ENCODE measurements around the gene TDP1. TPM values are rescaled to one million over a fixed set of nuclear protein-coding genes. Genes with fewer than 3 reads are reported as not detected.

TDP1 gene
- total and polyA plus RNA-seq, 7 experiments from 2014 or later = 39.0 to 69.2 (median 62.3) TPM

- H3K4me3 Mint-ChIP-seq = no peak overlapping the region
- Histone ChIP-seq H3K9me3 (ENCODE audit: control insufficient read depth in 2 of 3, low read length in 3 of 3) (no peaks in the 10 kb centered on the region), H3K36me3 (ENCODE audit: control insufficient read depth in 2 of 3, insufficient read depth in 3 of 3, low read length in 3 of 3) (peaks cover 0 to 44% (median 12%) of the 10 kb centered on the region in 3 experiments), H3K4me1 (ENCODE audit: control insufficient read depth in 2 of 2, insufficient read depth in 2 of 2, low read length in 2 of 2) (no peaks in the 10 kb centered on the region), H3K27ac (ENCODE audit: low read depth, low read length) (no peak overlapping the region), H3K4me3 (ENCODE audit: low read length) (no peak overlapping the region), H3K27me3 (ENCODE audit: control insufficient read depth in 2 of 2, insufficient read depth in 2 of 2, low read length in 2 of 2) (no peaks in the 10 kb centered on the region)
- ATAC-seq (no peak), DNase-seq (no peak)
- H3K27ac Mint-ChIP-seq = peak overlapping the region in 1 of 9 donors; percentile 70
- intact Hi-C loops (cut with micrococcal nuclease) = no loop called here
- H3K4me1 Mint-ChIP-seq = no peaks in the 10 kb centered on the region
- H3K9me3 Mint-ChIP-seq = no peaks in the 10 kb centered on the region
- peaks cover 6 to 78% (median 45%) of the 10 kb centered on the region in 5 donors for H3K36me3 Mint-ChIP-seq
- no peaks in the 10 kb centered on the region for H3K27me3 Mint-ChIP-seq
- POLR2A ChIA-PET = no interaction called here
- CTCF ChIA-PET = no interaction called here
Measured at GRCh38 chr14:90040411-90040810, 84.7 kb downstream of the TDP1 start.

GRCh38 chr14:90042496-90043252 is 86.9 kb downstream of the TDP1 start:
- ATAC-seq (no peak), DNase-seq (no peak)
- peaks cover 6 to 69% (median 36%) of the 10 kb centered on the region in 5 donors for H3K36me3 Mint-ChIP-seq
- H3K9me3 ChIP-seq (ENCODE audit: control insufficient read depth in 2 of 3, low read length in 3 of 3) = no peaks in the 10 kb centered on the region
- H3K27ac ChIP-seq (ENCODE audit: low read depth, low read length) = no peak overlapping the region
- no peaks in the 10 kb centered on the region for H3K4me1 ChIP-seq (ENCODE audit: control insufficient read depth in 2 of 2, insufficient read depth in 2 of 2, low read length in 2 of 2)
- H3K27me3 Mint-ChIP-seq = no peaks in the 10 kb centered on the region
- peak overlapping the region in 1 of 9 donors; percentile 59 for H3K27ac Mint-ChIP-seq
- H3K4me3 Mint-ChIP-seq = no peak overlapping the region
- no peaks in the 10 kb centered on the region for H3K4me1 Mint-ChIP-seq
- CTCF ChIA-PET = interaction anchor here (0.6 kb wide), 1 partner anchor 41 kb away, joined by 3 read pairs; no protein-coding TSS in a partner anchor
- POLR2A ChIA-PET = no interaction called here
- peaks cover 0 to 40% (median 12%) of the 10 kb centered on the region in 3 experiments for H3K36me3 ChIP-seq (ENCODE audit: control insufficient read depth in 2 of 3, insufficient read depth in 3 of 3, low read length in 3 of 3)
- H3K27me3 ChIP-seq (ENCODE audit: control insufficient read depth in 2 of 2, insufficient read depth in 2 of 2, low read length in 2 of 2) = no peaks in the 10 kb centered on the region
- intact Hi-C loops (cut with micrococcal nuclease) = no loop called here
- H3K9me3 Mint-ChIP-seq = no peaks in the 10 kb centered on the region
- H3K4me3 ChIP-seq (ENCODE audit: low read length) = no peak overlapping the region

GRCh38 chr14:90045616-90046015 is 89.9 kb downstream of the TDP1 start:
- H3K4me1 Mint-ChIP-seq = no peaks in the 10 kb centered on the region
- POLR2A ChIA-PET = no interaction called here
- CTCF ChIA-PET = no interaction called here

GRCh38 chr14:90049390-90049789 is 93.7 kb downstream of the TDP1 start:
- no peaks in the 10 kb centered on the region for H3K4me1 ChIP-seq (ENCODE audit: control insufficient read depth in 2 of 2, insufficient read depth in 2 of 2, low read length in 2 of 2)
- no peaks in the 10 kb centered on the region for H3K9me3 ChIP-seq (ENCODE audit: control insufficient read depth in 2 of 3, low read length in 3 of 3)
- H3K36me3 ChIP-seq (ENCODE audit: control insufficient read depth in 2 of 3, insufficient read depth in 3 of 3, low read length in 3 of 3) = peaks cover 0 to 9% (median 2%) of the 10 kb centered on the region in 3 experiments
- H3K4me1 Mint-ChIP-seq = peaks cover 0 to 4% (median 0%) of the 10 kb centered on the region in 7 donors
- H3K36me3 Mint-ChIP-seq = peaks cover 0 to 17% (median 3%) of the 10 kb centered on the region in 5 donors
- H3K27me3 ChIP-seq (ENCODE audit: control insufficient read depth in 2 of 2, insufficient read depth in 2 of 2, low read length in 2 of 2) = no peaks in the 10 kb centered on the region
- DNase-seq (no peak), ATAC-seq (no peak)
- H3K4me3 Mint-ChIP-seq = no peak overlapping the region
- CTCF ChIA-PET = no interaction called here
- H3K27ac Mint-ChIP-seq = no peak overlapping the region
- H3K27ac ChIP-seq (ENCODE audit: low read depth, low read length) = no peak overlapping the region
- H3K27me3 Mint-ChIP-seq = peaks cover 26 to 37% (median 30%) of the 10 kb centered on the region in 5 donors
- H3K4me3 ChIP-seq (ENCODE audit: low read length) = no peak overlapping the region
- peaks cover 0 to 1% (median 0%) of the 10 kb centered on the region in 11 donors for H3K9me3 Mint-ChIP-seq
- intact Hi-C loops (cut with micrococcal nuclease) = no loop called here
- POLR2A ChIA-PET = no interaction called here

More at GRCh38 chr14:90045616-90046015, 89.9 kb downstream of the TDP1 start:
- DNase-seq (no peak), ATAC-seq (no peak)
- no peaks in the 10 kb centered on the region for H3K27me3 Mint-ChIP-seq
- no peaks in the 10 kb centered on the region for H3K9me3 Mint-ChIP-seq
- no peaks in the 10 kb centered on the region for H3K4me1 ChIP-seq (ENCODE audit: control insufficient read depth in 2 of 2, insufficient read depth in 2 of 2, low read length in 2 of 2)
- H3K36me3 ChIP-seq (ENCODE audit: control insufficient read depth in 2 of 3, insufficient read depth in 3 of 3, low read length in 3 of 3) = peaks cover 0 to 32% (median 3%) of the 10 kb centered on the region in 3 experiments
- no peaks in the 10 kb centered on the region for H3K9me3 ChIP-seq (ENCODE audit: control insufficient read depth in 2 of 3, low read length in 3 of 3)
- H3K27ac ChIP-seq (ENCODE audit: low read depth, low read length) = no peak overlapping the region
- no peak overlapping the region for H3K27ac Mint-ChIP-seq
- intact Hi-C loops (cut with micrococcal nuclease) = no loop called here
- no peak overlapping the region for H3K4me3 ChIP-seq (ENCODE audit: low read length)
- no peaks in the 10 kb centered on the region for H3K27me3 ChIP-seq (ENCODE audit: control insufficient read depth in 2 of 2, insufficient read depth in 2 of 2, low read length in 2 of 2)
- peaks cover 6 to 44% (median 25%) of the 10 kb centered on the region in 5 donors for H3K36me3 Mint-ChIP-seq
- no peak overlapping the region for H3K4me3 Mint-ChIP-seq

GRCh38 chr14:90050271-90050670 is 94.5 kb downstream of the TDP1 start:
- Histone ChIP-seq H3K4me3 (ENCODE audit: low read length) (no peak overlapping the region), H3K27me3 (ENCODE audit: control insufficient read depth in 2 of 2, insufficient read depth in 2 of 2, low read length in 2 of 2) (no peaks in the 10 kb centered on the region), H3K27ac (ENCODE audit: low read depth, low read length) (no peak overlapping the region), H3K4me1 (ENCODE audit: control insufficient read depth in 2 of 2, insufficient read depth in 2 of 2, low read length in 2 of 2) (no peaks in the 10 kb centered on the region), H3K9me3 (ENCODE audit: control insufficient read depth in 2 of 3, low read length in 3 of 3) (no peaks in the 10 kb centered on the region), H3K36me3 (ENCODE audit: control insufficient read depth in 2 of 3, insufficient read depth in 3 of 3, low read length in 3 of 3) (peaks cover 0 to 4% (median 0%) of the 10 kb centered on the region in 3 experiments)
- Mint-ChIP-seq H3K9me3 (peaks cover 0 to 1% (median 0%) of the 10 kb centered on the region in 11 donors), H3K4me1 (peaks cover 0 to 4% (median 0%) of the 10 kb centered on the region in 7 donors), H3K36me3 (peaks cover 0 to 8% (median 3%) of the 10 kb centered on the region in 5 donors), H3K27me3 (peaks cover 34 to 46% (median 39%) of the 10 kb centered on the region in 5 donors), H3K4me3 (no peak overlapping the region), H3K27ac (no peak overlapping the region)
- ATAC-seq (no peak), DNase-seq (no peak)
- CTCF ChIA-PET = no interaction called here
- intact Hi-C loops (cut with micrococcal nuclease) = no loop called here
- POLR2A ChIA-PET = no interaction called here

- H3K4me3 Mint-ChIP-seq = no peak overlapping the region
- Histone ChIP-seq H3K36me3 (ENCODE audit: control insufficient read depth in 2 of 3, insufficient read depth in 3 of 3, low read length in 3 of 3) (no peaks in the 10 kb centered on the region), H3K27me3 (ENCODE audit: control insufficient read depth in 2 of 2, insufficient read depth in 2 of 2, low read length in 2 of 2) (no peaks in the 10 kb centered on the region), H3K9me3 (ENCODE audit: control insufficient read depth in 2 of 3, low read length in 3 of 3) (no peaks in the 10 kb centered on the region), H3K4me3 (ENCODE audit: low read length) (no peak overlapping the region), H3K27ac (ENCODE audit: low read depth, low read length) (no peak overlapping the region), H3K4me1 (ENCODE audit: control insufficient read depth in 2 of 2, insufficient read depth in 2 of 2, low read length in 2 of 2) (no peaks in the 10 kb centered on the region)
- intact Hi-C loops (cut with micrococcal nuclease) = no loop called here
- no peak for ATAC-seq
- H3K27me3 Mint-ChIP-seq = peaks cover 59 to 71% (median 62%) of the 10 kb centered on the region in 5 donors
- H3K9me3 Mint-ChIP-seq = peaks cover 0 to 1% (median 0%) of the 10 kb centered on the region in 11 donors
- DNase-seq = no peak
- H3K4me1 Mint-ChIP-seq = peaks cover 0 to 4% (median 0%) of the 10 kb centered on the region in 7 donors
- CTCF ChIA-PET = no interaction called here
- no peaks in the 10 kb centered on the region for H3K36me3 Mint-ChIP-seq
- POLR2A ChIA-PET = no interaction called here
- no peak overlapping the region for H3K27ac Mint-ChIP-seq
Measured at GRCh38 chr14:90053044-90053443, 97.3 kb downstream of the TDP1 start.

- H3K27ac ChIP-seq (ENCODE audit: low read depth, low read length) = no peak overlapping the region
- Mint-ChIP-seq H3K4me3 (no peak overlapping the region), H3K27ac (no peak overlapping the region), H3K36me3 (no peaks in the 10 kb centered on the region), H3K4me1 (peaks cover 4 to 7% (median 7%) of the 10 kb centered on the region in 7 donors), H3K9me3 (peaks cover 0 to 2% (median 0%) of the 10 kb centered on the region in 11 donors), H3K27me3 (peaks cover 75 to 77% (median 77%) of the 10 kb centered on the region in 5 donors)
- POLR2A ChIA-PET = no interaction called here
- intact Hi-C loops (cut with micrococcal nuclease) = no loop called here
- H3K4me3 ChIP-seq (ENCODE audit: low read length) = no peak overlapping the region
- peaks cover 0 to 5% of the 10 kb centered on the region in 2 donors for H3K27me3 ChIP-seq (ENCODE audit: control insufficient read depth in 2 of 2, insufficient read depth in 2 of 2, low read length in 2 of 2)
- H3K9me3 ChIP-seq (ENCODE audit: control insufficient read depth in 2 of 3, low read length in 3 of 3) = no peaks in the 10 kb centered on the region
- DNase-seq (no peak), ATAC-seq (no peak)
- no peaks in the 10 kb centered on the region for H3K4me1 ChIP-seq (ENCODE audit: control insufficient read depth in 2 of 2, insufficient read depth in 2 of 2, low read length in 2 of 2)
- H3K36me3 ChIP-seq (ENCODE audit: control insufficient read depth in 2 of 3, insufficient read depth in 3 of 3, low read length in 3 of 3) = no peaks in the 10 kb centered on the region
- CTCF ChIA-PET = no interaction called here
Measured at GRCh38 chr14:90054803-90055202, 99.1 kb downstream of the TDP1 start.
